Activated CD4-positive, alpha-beta T cell treated with anti-CD3 and anti-CD28 coated beads, Interleukin-2, amount 10 ng/mL, durations not matched to agents 7 days and 5 days (primary cell): ENCODE data around the gene KCNT1. TPM values are rescaled to one million over a fixed set of nuclear protein-coding genes. Genes with fewer than 3 reads are reported as not detected.

ENCODE experiments used
- CTCF ChIA-PET: fragments of 350-600 bp; sonication (Branson Sonifier 250); formaldehyde crosslinking; loops from one replicate; lab custom pipeline; 2021; ENCODE audit warnings: antibody characterized with exemption; lab: Charles Lee
- POLR2A ChIA-PET: fragments of 350-600 bp; sonication (Branson Sonifier 250); formaldehyde crosslinking; loops from one replicate; lab custom pipeline; 2021; ENCODE audit warnings: antibody characterized with exemption; lab: Charles Lee
- DNase-seq: peaks from one replicate; pipeline ENCODE4 v3.0.0-alpha.2; 2020
- H3K27ac Mint-ChIP-seq: one replicate; pipeline ENCODE4 v1.8.0; 2021; ENCODE audit warnings: mild to moderate bottlenecking, moderate library complexity, mixed read lengths
- H3K27me3 Mint-ChIP-seq: one replicate; pipeline ENCODE4 v1.8.0; 2021; ENCODE audit warnings: mixed read lengths
- H3K36me3 Mint-ChIP-seq: one replicate; pipeline ENCODE4 v1.8.0; 2021; ENCODE audit warnings: low read depth, mixed read lengths
- H3K4me1 Mint-ChIP-seq: one replicate; pipeline ENCODE4 v1.8.0; 2021; ENCODE audit warnings: mixed read lengths
- H3K4me3 Mint-ChIP-seq: one replicate; pipeline ENCODE4 v1.8.0; 2021; ENCODE audit warnings: mild to moderate bottlenecking, moderate library complexity, mixed read lengths
- H3K9me3 Mint-ChIP-seq: one replicate; pipeline ENCODE4 v1.8.0; 2021; ENCODE audit warnings: mixed read lengths
- total RNA-seq, 2 experiments: library from RNA; stranded (reverse); gene quantifications; one replicate each; pipeline ENCODE4 v1.2.3, GENCODE V29; 2021

The KCNT1 gene
- total RNA-seq, 2 experiments from 2014 or later, result 0.08 TPM; not detected in 1

- POLR2A ChIA-PET, result no interaction called here
- CTCF ChIA-PET, result no interaction called here
- no peak overlapping the region for H3K27ac Mint-ChIP-seq
- H3K4me1 Mint-ChIP-seq, result no peaks in the 10 kb centered on the region
- H3K9me3 Mint-ChIP-seq, result no peaks in the 10 kb centered on the region
- no peak overlapping the region for H3K4me3 Mint-ChIP-seq
- H3K27me3 Mint-ChIP-seq, result peaks cover 16% of the 10 kb centered on the region
- no peak for DNase-seq
- no peaks in the 10 kb centered on the region for H3K36me3 Mint-ChIP-seq
These were observed 9.4 kb downstream of the KCNT1 start for GRCh38 chr9:135711391-135711790.

- peaks cover 16% of the 10 kb centered on the region for H3K27me3 Mint-ChIP-seq
- no peak for DNase-seq
- CTCF ChIA-PET, result no interaction called here
- H3K36me3 Mint-ChIP-seq, result no peaks in the 10 kb centered on the region
- POLR2A ChIA-PET, result no interaction called here
- no peaks in the 10 kb centered on the region for H3K4me1 Mint-ChIP-seq
- peak overlapping the region; percentile 14 for H3K27ac Mint-ChIP-seq
- no peaks in the 10 kb centered on the region for H3K9me3 Mint-ChIP-seq
- no peak overlapping the region for H3K4me3 Mint-ChIP-seq
These were observed 9.9 kb downstream of the KCNT1 start for GRCh38 chr9:135711881-135712280.

GRCh38 chr9:135712613-135713295, 10.8 kb downstream of the KCNT1 start:
- Mint-ChIP-seq H3K4me3 (no peak overlapping the region), H3K4me1 (no peaks in the 10 kb centered on the region), H3K36me3 (no peaks in the 10 kb centered on the region), H3K9me3 (no peaks in the 10 kb centered on the region), H3K27ac (no peak overlapping the region), H3K27me3 (peaks cover 16% of the 10 kb centered on the region)
- ChIA-PET CTCF (no interaction called here), POLR2A (no interaction called here)
- DNase-seq, result no peak

GRCh38 chr9:135714242-135715055, 12.5 kb downstream of the KCNT1 start:
- no peaks in the 10 kb centered on the region for H3K4me1 Mint-ChIP-seq
- H3K4me3 Mint-ChIP-seq, result no peak overlapping the region
- no peak overlapping the region for H3K27ac Mint-ChIP-seq
- no peaks in the 10 kb centered on the region for H3K36me3 Mint-ChIP-seq
- H3K27me3 Mint-ChIP-seq, result peaks cover 16% of the 10 kb centered on the region
- no peak for DNase-seq
- H3K9me3 Mint-ChIP-seq, result no peaks in the 10 kb centered on the region
- POLR2A ChIA-PET, result no interaction called here
- CTCF ChIA-PET, result interaction anchor here (1.5 kb wide), 1 partner anchor 11 kb away, joined by 3 read pairs; no protein-coding TSS in a partner anchor

- POLR2A ChIA-PET, result no interaction called here
- no peak overlapping the region for H3K4me3 Mint-ChIP-seq
- no peaks in the 10 kb centered on the region for H3K36me3 Mint-ChIP-seq
These were observed 13.1 kb downstream of the KCNT1 start for GRCh38 chr9:135715056-135715595.

GRCh38 chr9:135716045-135716444, 14.1 kb downstream of the KCNT1 start:
- no peak for DNase-seq
- Mint-ChIP-seq H3K4me1 (no peaks in the 10 kb centered on the region), H3K27me3 (peaks cover 16% of the 10 kb centered on the region), H3K27ac (no peak overlapping the region), H3K4me3 (no peak overlapping the region), H3K9me3 (no peaks in the 10 kb centered on the region), H3K36me3 (no peaks in the 10 kb centered on the region)
- ChIA-PET CTCF (no interaction called here), POLR2A (no interaction called here)

More at GRCh38 chr9:135715056-135715595, 13.1 kb downstream of the KCNT1 start:
- DNase-seq, result no peak
- H3K4me1 Mint-ChIP-seq, result no peaks in the 10 kb centered on the region
- peaks cover 16% of the 10 kb centered on the region for H3K27me3 Mint-ChIP-seq
- no peak overlapping the region for H3K27ac Mint-ChIP-seq
- no peaks in the 10 kb centered on the region for H3K9me3 Mint-ChIP-seq
- CTCF ChIA-PET, result interaction anchor here (1.5 kb wide), 1 partner anchor 12 kb away, joined by 3 read pairs; no protein-coding TSS in a partner anchor

- ChIA-PET POLR2A (no interaction called here), CTCF (no interaction called here)
- H3K27ac Mint-ChIP-seq, result no peak overlapping the region
- H3K4me1 Mint-ChIP-seq, result no peaks in the 10 kb centered on the region
- peaks cover 16% of the 10 kb centered on the region for H3K27me3 Mint-ChIP-seq
- DNase-seq, result no peak
- H3K36me3 Mint-ChIP-seq, result no peaks in the 10 kb centered on the region
- no peak overlapping the region for H3K4me3 Mint-ChIP-seq
- no peaks in the 10 kb centered on the region for H3K9me3 Mint-ChIP-seq
These were observed 15.4 kb downstream of the KCNT1 start for GRCh38 chr9:135717410-135717809.

- Mint-ChIP-seq H3K4me3 (no peak overlapping the region), H3K27ac (no peak overlapping the region), H3K27me3 (peaks cover 12% of the 10 kb centered on the region), H3K4me1 (no peaks in the 10 kb centered on the region), H3K9me3 (no peaks in the 10 kb centered on the region), H3K36me3 (no peaks in the 10 kb centered on the region)
- DNase-seq, result no peak
- ChIA-PET CTCF (no interaction called here), POLR2A (no interaction called here)
These were observed 16.6 kb downstream of the KCNT1 start for GRCh38 chr9:135718616-135719015.

- no peaks in the 10 kb centered on the region for H3K9me3 Mint-ChIP-seq
- H3K27ac Mint-ChIP-seq, result no peak overlapping the region
- CTCF ChIA-PET, result interaction anchor here (1.1 kb wide), 1 partner anchor 27 kb away, joined by 3 read pairs; no protein-coding TSS in a partner anchor
- H3K36me3 Mint-ChIP-seq, result no peaks in the 10 kb centered on the region
- POLR2A ChIA-PET, result no interaction called here
- H3K27me3 Mint-ChIP-seq, result peaks cover 8% of the 10 kb centered on the region
- H3K4me1 Mint-ChIP-seq, result no peaks in the 10 kb centered on the region
- DNase-seq, result no peak
- no peak overlapping the region for H3K4me3 Mint-ChIP-seq
These were observed 17.5 kb downstream of the KCNT1 start for GRCh38 chr9:135719472-135719871.

GRCh38 chr9:135722365-135722764, 20.4 kb downstream of the KCNT1 start:
- no peaks in the 10 kb centered on the region for H3K36me3 Mint-ChIP-seq

GRCh38 chr9:135724186-135724787, 22.3 kb downstream of the KCNT1 start:
- Mint-ChIP-seq H3K27me3 (no peaks in the 10 kb centered on the region), H3K4me1 (no peaks in the 10 kb centered on the region), H3K36me3 (no peaks in the 10 kb centered on the region), H3K27ac (no peak overlapping the region), H3K4me3 (no peak overlapping the region), H3K9me3 (no peaks in the 10 kb centered on the region)
- ChIA-PET POLR2A (no interaction called here), CTCF (interaction anchor here (0.6 kb wide), 1 partner anchor 378 kb away, joined by 3 read pairs; no protein-coding TSS in a partner anchor)
- no peak for DNase-seq

More at GRCh38 chr9:135722365-135722764, 20.4 kb downstream of the KCNT1 start:
- Mint-ChIP-seq H3K4me1 (no peaks in the 10 kb centered on the region), H3K4me3 (no peak overlapping the region), H3K27me3 (no peaks in the 10 kb centered on the region), H3K27ac (no peak overlapping the region), H3K9me3 (no peaks in the 10 kb centered on the region)
- ChIA-PET CTCF (no interaction called here), POLR2A (no interaction called here)
- DNase-seq, result no peak

GRCh38 chr9:135726138-135726853, 24.3 kb downstream of the KCNT1 start:
- H3K27ac Mint-ChIP-seq, result no peak overlapping the region
- H3K27me3 Mint-ChIP-seq, result no peaks in the 10 kb centered on the region
- DNase-seq, result no peak
- peaks cover 5% of the 10 kb centered on the region for H3K9me3 Mint-ChIP-seq
- no peaks in the 10 kb centered on the region for H3K4me1 Mint-ChIP-seq
- H3K4me3 Mint-ChIP-seq, result no peak overlapping the region
- no peaks in the 10 kb centered on the region for H3K36me3 Mint-ChIP-seq
- CTCF ChIA-PET, result no interaction called here
- POLR2A ChIA-PET, result no interaction called here
